GM21526 (cell line): ENCODE measurements around the gene ZG16B.

Experiments used
- ATAC-seq: cut with Tn5 transposase; IDR thresholded peaks from one replicate; pipeline ENCODE4 v1.9.1; 2021; ENCODE audit warnings: moderate library complexity; ENCODE audit not compliant: unreplicated experiment, low FRiP score

Gene ZG16B

DNA sequence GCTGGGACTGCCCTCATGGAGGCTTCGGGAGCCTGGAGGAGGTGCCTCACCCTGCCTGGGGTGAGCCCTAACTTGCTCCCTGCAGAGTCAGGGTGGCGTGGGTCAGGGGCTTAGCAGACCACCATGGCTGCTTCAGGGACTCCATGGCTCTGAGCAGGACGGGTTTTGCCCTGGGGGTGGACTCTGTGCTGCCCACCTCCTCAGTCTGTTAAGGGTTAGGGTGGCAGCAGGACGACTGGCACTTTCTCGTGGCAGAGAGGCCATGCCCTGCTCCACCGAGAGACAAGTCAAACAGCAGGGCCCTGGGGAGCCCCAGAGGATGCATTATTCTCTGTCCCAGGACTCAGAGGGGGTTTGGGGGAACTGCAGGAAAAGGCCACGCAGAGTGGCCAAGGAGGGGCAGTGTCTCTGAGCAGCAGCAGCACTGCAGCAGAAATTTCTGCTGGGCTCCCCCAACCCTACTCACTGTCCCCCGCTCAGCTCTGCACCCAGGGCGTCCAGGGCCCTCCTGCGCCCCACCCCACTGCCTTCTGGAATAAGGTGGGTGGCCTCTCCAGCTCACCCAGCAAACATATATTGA is 29.7 kb downstream of the ZG16B start:
- ATAC-seq = no peak

DNA sequence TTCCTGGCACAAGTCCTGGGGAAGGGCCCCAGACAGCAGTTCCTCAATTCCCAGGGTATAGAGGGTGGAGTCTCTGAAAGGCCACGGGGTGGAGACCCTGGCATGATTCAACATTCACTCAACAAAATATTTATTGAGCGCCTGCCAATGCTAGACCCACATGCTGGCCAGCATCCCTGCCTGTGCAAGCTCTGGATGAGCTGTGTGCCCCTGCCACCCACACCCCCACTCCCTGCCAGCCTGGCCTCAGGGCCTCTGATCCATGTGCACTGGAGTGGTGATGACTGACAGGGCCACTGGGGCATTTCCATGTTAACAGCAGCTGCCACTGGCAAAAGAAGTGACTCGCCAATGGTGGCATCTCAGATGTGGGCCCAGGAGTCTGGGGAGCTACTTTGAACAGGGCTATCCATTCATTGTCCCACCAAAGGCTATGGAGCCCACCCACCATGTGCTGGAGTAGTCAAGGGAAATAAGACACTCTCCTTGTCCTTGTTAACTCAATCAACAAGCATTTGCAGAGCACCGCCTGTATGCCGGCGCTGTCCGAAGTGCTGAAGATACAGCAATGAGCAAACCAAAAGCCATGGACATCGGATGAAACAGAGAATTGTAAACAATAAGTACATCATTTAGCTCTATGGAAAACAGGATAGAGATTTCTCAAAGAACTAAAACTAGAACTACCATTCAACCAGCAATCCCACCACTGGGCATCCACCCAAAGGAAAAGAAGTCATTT is 30.9 kb downstream of the ZG16B start:
- ATAC-seq = no peak

DNA sequence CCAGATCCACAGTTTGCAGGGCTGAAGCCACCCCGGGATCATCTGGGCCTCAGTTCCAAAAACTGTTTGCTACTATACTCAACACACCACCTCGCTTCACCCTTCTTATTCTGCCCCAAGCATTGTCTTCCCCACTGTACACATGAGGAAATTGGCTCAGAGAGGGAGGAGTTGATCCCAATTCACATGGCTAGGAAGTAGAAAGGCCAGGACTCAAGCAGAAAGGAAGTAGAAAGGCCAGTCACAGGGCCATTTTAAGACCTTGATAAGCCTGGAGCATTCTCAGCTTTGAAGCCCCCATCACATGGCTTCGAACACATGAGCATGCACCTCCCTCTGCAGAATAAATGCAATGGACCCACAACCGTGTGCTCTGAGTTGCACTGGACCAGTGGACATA is 35.5 kb downstream of the ZG16B start:
- ATAC-seq = no peak

DNA sequence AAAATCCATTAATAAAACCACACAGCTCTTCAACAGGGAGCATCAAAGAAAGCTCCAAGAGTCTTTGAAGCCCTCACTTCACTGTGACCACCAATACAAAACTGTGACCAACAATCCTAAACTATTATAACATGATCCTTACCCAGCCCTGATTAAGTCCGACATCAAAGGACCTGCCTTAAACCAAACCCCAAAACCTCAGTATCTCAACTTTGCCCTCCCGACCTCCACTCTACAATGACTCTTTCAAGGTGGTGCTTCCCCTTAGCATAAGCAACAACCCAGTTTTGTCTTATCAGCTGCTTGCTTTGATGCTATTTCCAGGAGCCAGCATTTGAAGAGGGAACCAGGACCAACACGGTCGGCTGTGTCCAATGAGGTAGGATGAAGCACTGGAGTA is 36.3 kb downstream of the ZG16B start:
- ATAC-seq = no peak

DNA sequence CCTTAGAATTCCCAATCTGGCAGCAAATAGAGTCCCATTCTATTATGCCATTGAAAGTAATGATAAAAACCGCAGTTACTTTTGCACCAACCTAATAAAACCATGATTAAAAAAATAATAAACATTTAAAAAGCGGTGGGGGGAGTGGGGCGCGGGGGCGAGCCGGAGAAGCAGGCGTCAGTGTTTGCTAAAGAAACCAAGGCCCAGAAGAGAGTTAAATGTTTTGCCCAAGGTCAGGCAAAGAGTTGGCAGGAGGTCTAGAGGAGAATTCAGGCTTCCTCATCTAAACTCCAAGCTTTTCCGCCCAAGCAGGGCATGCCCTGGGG is 37.5 kb downstream of the ZG16B start:
- ATAC-seq = no peak

DNA sequence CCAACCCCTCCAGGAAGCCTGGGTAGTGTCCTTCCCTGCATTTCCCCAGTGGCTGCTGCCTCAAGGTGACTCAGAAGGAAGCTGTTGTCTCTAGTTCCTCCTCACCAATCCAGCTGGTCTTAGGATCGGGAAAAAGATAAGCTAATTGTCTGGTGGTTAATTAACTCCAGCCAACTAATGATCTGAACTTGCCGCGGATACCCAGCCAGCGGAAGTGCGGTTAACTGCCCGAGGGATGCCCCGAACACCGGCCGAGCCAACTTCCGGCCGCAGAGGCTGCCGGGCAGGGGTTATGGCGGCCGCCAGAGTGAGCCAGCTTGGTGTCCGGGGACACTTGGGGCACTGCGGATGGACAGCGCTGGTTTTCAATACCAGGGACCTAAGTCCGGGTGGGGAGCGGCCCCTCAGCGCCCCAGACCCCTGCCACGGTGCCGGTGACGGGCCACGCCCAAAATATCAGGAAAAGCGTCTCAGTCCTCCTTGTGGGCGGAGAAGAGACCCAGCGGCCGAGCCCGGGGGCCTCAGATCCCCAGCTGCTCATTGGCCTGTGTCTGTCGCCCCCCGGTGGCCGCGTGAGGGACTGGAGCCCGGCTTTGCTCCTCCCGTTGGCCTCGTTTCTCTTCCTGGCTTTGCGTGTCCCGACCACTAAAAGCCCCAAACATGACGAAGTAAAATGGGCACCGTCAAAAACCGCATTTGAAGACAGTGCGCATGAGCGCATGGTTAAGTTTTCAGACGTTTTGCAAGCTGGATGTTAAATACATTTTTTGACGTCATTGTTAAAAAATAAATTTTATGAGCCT is 38.1 kb downstream of the ZG16B start:
- ATAC-seq = peak; percentile 78

DNA sequence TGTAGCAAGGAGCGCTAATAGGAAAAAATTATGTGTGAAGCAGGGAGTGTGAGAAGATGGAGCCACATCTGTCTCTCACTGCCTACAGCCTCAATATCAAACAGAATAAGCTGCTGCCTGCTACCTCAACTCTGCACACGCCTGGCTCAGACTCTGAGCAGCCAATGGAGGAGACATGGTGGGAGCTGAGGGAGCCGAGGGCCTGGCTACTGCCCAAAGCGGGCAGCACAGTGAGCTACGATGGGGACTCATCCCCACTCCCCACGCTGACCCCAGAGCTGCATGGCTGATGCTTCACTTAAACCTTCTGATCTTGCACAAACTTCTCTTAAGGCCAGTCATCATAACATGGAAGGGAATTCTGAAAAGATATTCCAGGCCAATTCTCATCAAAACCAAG is 41.8 kb downstream of the ZG16B start:
- no peak for ATAC-seq

DNA sequence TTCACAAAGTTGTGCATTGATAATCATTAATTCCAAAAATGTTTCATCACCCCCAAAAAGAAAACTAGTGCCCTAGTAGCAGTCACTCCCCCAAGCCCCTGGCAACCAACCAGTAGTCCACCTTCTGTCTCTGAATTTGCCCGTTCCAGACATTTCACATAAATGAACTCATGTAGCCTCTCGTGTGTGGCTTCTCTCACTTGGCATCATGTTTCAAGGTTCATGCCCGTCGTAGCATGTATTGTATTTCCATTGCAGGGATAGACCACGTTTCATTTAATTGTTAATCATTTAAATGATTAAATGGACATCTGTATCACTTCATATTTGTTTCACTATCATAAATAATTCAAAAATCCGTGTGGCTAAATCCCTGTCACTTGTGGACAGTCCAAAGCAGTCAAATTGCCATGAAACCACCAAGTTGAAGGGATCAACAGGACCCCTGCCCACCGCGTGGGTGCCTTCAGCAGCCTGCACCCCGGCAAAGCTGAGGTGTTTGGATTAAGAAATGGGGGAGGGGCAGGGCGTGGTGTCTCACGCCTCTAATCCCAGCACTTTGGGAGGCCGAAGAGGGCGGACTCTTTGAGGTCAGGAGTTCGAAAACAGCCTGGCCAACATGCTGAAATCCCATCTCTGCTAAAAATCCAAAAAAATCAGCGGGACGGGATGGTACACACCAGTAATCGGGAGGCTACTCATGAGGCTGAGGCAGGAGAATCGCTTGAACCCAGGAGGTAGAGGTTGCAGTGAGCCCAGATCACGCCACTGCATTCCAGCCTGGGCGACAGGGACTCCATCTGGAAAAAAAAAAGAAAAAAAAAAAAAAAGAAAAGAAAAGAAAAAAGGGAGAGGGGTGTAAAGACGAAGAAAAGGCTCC is 44.2 kb downstream of the ZG16B start:
- no peak for ATAC-seq

DNA sequence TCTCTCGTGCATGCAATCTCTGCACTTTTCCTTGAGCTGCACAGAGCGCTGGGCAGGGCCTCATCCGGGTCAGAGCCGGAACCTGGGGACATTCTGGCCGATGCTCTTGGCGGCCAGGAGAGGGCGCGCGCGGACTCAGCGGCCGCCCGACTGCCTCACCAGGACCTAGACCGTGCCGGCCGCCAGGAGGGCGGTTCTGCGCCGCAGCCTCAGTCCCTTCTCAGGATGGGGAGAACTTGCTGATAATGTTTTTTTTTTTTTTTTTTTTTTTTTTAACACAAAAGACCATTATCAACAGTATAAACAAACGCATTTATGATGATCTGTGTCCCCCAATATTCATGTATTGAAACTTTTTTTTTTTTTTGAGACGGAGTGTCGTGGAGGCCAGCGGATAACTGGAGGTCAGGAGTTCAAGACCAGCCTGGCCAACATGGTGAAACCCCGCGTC is 44.8 kb downstream of the ZG16B start:
- ATAC-seq = peak; percentile 68

DNA sequence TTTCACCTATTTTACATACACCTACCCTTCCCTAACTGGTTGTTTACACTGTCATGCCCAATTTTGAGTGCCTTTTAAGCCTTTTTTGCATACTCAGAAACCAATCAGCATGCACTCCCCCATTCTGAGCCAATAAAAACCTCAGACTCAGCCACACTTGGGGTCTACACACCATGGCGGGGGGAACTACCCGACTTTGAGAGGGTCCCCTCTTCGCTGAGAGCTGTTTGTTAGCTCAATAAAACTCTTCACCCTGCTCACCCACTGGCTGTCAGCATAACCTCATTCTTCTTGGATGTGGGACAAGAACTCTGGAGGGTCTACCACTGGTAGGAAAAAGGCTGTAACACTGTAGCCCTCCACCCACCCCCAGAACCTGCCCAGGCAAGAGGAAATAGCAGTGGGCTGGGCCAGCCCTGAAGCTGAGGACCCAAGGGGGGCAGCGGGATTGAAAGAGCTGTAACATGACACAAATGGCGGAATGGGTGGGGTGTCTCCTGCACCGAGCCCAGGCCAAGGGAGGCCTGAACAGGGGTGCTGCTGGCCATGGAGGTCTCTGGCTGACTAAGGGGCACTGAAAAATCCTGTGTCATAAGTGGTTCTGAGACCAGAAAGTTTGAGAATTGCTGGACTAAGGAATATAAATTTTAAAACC is 49.9 kb downstream of the ZG16B start:
- ATAC-seq = no peak
